Sigmoid colon (tissue), 7 donors: Measurements from ENCODE around the gene RIT2. TPM values are rescaled to one million over a fixed set of nuclear protein-coding genes. Genes with fewer than 3 reads are reported as not detected.

Experiments
- DNase-seq: peaks from one replicate; pipeline ENCODE4 v3.0.0-alpha.2; 2019
- H3K27ac ChIP-seq, 4 donors: fragments of 200-600 bp; sonication (generic); one replicate each; pipeline ENCODE4 v1.5.1; 2016 to 2019; ENCODE audit warnings: mild to moderate bottlenecking in 1 of 4
- H3K27me3 ChIP-seq, 3 donors: fragments of 200-600 bp; sonication (generic); one replicate each; pipeline ENCODE4 v1.5.1; 2019; ENCODE audit warnings: mild to moderate bottlenecking in 1 of 3
- H3K36me3 ChIP-seq, 4 donors: fragments of 200-600 bp; sonication (generic); one replicate each; pipeline ENCODE4 v1.5.1; 2016 to 2019
- H3K4me1 ChIP-seq, 4 donors: fragments of 200-600 bp; sonication (generic); one replicate each; pipeline ENCODE4 v1.5.1; 2017 to 2019
- H3K4me3 ChIP-seq, 4 donors: fragments of 200-600 bp; sonication (generic); one replicate each; pipeline ENCODE4 v1.5.1; 2017 to 2019; ENCODE audit warnings: mild to moderate bottlenecking in 2 of 4, moderate library complexity in 1 of 4
- H3K9me3 ChIP-seq, 4 donors: fragments of 200-600 bp in 3 of 4; sonication (generic) in 3 of 4; one replicate each; pipeline versions ENCODE4 v1.5.1 to v1.6.1; 2013 to 2019
- CTCF ChIP-seq, 4 experiments: fragments of 450-650 bp in 3 of 4; fragments of 200-600 bp in 1 of 4; IDR thresholded peaks; one replicate each; pipeline ENCODE4 v1.5.1; 2016 to 2019; ENCODE audit warnings: antibody characterized with exemption in 4 of 4, mild to moderate bottlenecking in 3 of 4, moderate library complexity in 2 of 4
- EP300 ChIP-seq, 4 donors: sonication (generic); formaldehyde crosslinking; IDR thresholded peaks; one replicate each; pipeline ENCODE4 v1.6.1; 2017; ENCODE audit warnings: antibody characterized with exemption in 4 of 4
- POLR2A ChIP-seq, 2 donors: fragments of 450-650 bp; IDR thresholded peaks; one replicate each; pipeline ENCODE4 v1.6.1; 2016; ENCODE audit warnings: antibody characterized with exemption in 2 of 2, mild to moderate bottlenecking in 2 of 2, moderate library complexity in 2 of 2
- POLR2AphosphoS5 ChIP-seq, 4 donors: sonication (generic); formaldehyde crosslinking; IDR thresholded peaks; one replicate each; pipeline ENCODE4 v1.6.1; 2017; ENCODE audit warnings: antibody characterized with exemption in 4 of 4
- WGBS, 2 donors: extraction: QIAGEN DNeasy Blood & Tissue Kit; methylation state at CpG; one replicate each; pipeline ENCODE4 v1.1.7; 2013; 5-methylcytosine and 5-hydroxymethylcytosine counted together
- intact Hi-C: fragments of 100-400 bp; cut with DNase I; formaldehyde crosslinking; loops from one replicate; pipeline ENCODE4 v1.15.1; 2023
- polyA plus RNA-seq, 3 donors: library from polyadenylated mRNA; stranded (reverse); fragments of 200-250 nt; gene quantifications; one replicate each; pipeline ENCODE4 v1.2.3, GENCODE V29; 2013
- total RNA-seq, 4 donors: library from RNA; depleted of rRNA; stranded (reverse); fragments of >200 nt; gene quantifications; one replicate each; pipeline ENCODE4 v1.1.0, GENCODE V29; 2016
- donor health status: healthy with polysubstance abuse.
- donor health status: Bipolar disorder and iron deficiency.
- donor health status: healthy.

RIT2 gene
- total and polyA plus RNA-seq, 7 donors, result 0.17 to 1.8 TPM; not detected in 5

- intact Hi-C loops, result no loop called here
- 89 to 93% methylated on average over 1 of the region's 1 CpG for WGBS, 2 donors
- no peak for TF ChIP-seq POLR2AphosphoS5 (IDR thresholded peaks at IDR 0.05)
- no peak for TF ChIP-seq CTCF (IDR thresholded peaks at IDR 0.05)
- no peak for TF ChIP-seq EP300 (IDR thresholded peaks at IDR 0.05)
- TF ChIP-seq POLR2A (IDR thresholded peaks at IDR 0.05), result no peak
Measured at GRCh38 chr18:43067570-43067969, 47.9 kb downstream of the RIT2 start.

GRCh38 chr18:43061816-43062215 is 53.7 kb downstream of the RIT2 start:
- Histone ChIP-seq H3K36me3 (no peaks in the 10 kb centered on the region), H3K4me3 (no peak overlapping the region), H3K27ac (no peak overlapping the region), H3K9me3 (no peaks in the 10 kb centered on the region), H3K27me3 (no peaks in the 10 kb centered on the region), H3K4me1 (peaks cover 0 to 1% (median under 1%) of the 10 kb centered on the region in 4 donors)
- WGBS, 2 donors, result 89 to 93% methylated on average over 6 of the region's 6 CpGs
- TF ChIP-seq CTCF (IDR thresholded peaks at IDR 0.05), result no peak
- no peak for TF ChIP-seq EP300 (IDR thresholded peaks at IDR 0.05)
- TF ChIP-seq POLR2A (IDR thresholded peaks at IDR 0.05), result no peak
- no peak for TF ChIP-seq POLR2AphosphoS5 (IDR thresholded peaks at IDR 0.05)
- DNase-seq, result no peak
- intact Hi-C loops, result no loop called here

More at GRCh38 chr18:43067570-43067969, 47.9 kb downstream of the RIT2 start:
- H3K9me3 ChIP-seq, result no peaks in the 10 kb centered on the region
- no peak overlapping the region for H3K4me3 ChIP-seq
- no peak for DNase-seq
- H3K27me3 ChIP-seq, result no peaks in the 10 kb centered on the region
- H3K36me3 ChIP-seq, result no peaks in the 10 kb centered on the region
- no peak overlapping the region for H3K27ac ChIP-seq
- no peaks in the 10 kb centered on the region for H3K4me1 ChIP-seq

- Histone ChIP-seq H3K4me1 (peaks cover 0 to 6% (median 3%) of the 10 kb centered on the region in 4 donors), H3K36me3 (no peaks in the 10 kb centered on the region), H3K27ac (no peak overlapping the region), H3K27me3 (no peaks in the 10 kb centered on the region), H3K9me3 (no peaks in the 10 kb centered on the region), H3K4me3 (no peak overlapping the region)
- WGBS, 2 donors, result 77 to 92% methylated on average over 4 of the region's 4 CpGs
- DNase-seq, result no peak
- intact Hi-C loops, result no loop called here
- TF ChIP-seq EP300 (IDR thresholded peaks at IDR 0.05) (no peak), CTCF (IDR thresholded peaks at IDR 0.05) (no peak), POLR2A (IDR thresholded peaks at IDR 0.05) (no peak), POLR2AphosphoS5 (IDR thresholded peaks at IDR 0.05) (no peak)
Measured at GRCh38 chr18:43061318-43061717, 54.2 kb downstream of the RIT2 start.

GRCh38 chr18:43060020-43060419 is 55.5 kb downstream of the RIT2 start:
- DNase-seq, result no peak
- TF ChIP-seq EP300 (IDR thresholded peaks at IDR 0.05) (no peak), POLR2AphosphoS5 (IDR thresholded peaks at IDR 0.05) (no peak), CTCF (IDR thresholded peaks at IDR 0.05) (no peak), POLR2A (IDR thresholded peaks at IDR 0.05) (no peak)
- Histone ChIP-seq H3K4me3 (no peak overlapping the region), H3K27me3 (no peaks in the 10 kb centered on the region), H3K27ac (no peak overlapping the region), H3K9me3 (no peaks in the 10 kb centered on the region), H3K4me1 (peaks cover 0 to 10% (median 4%) of the 10 kb centered on the region in 4 donors), H3K36me3 (no peaks in the 10 kb centered on the region)
- intact Hi-C loops, result no loop called here
- WGBS, 2 donors, result 33 to 46% methylated on average over 1 of the region's 1 CpG
